HepG2 (cell line): ENCODE results near the gene PDZD7. TPM values are rescaled to one million over a fixed set of nuclear protein-coding genes. Genes with fewer than 3 reads are reported as not detected.
A peak's percentile ranks its signal among the peaks of the same experiment; 100 is the strongest.

Source experiments
- AKNA ChIP-seq: sonication (generic); formaldehyde crosslinking; IDR thresholded peaks from 2 replicates; pipeline ENCODE4 v1.4.0; 2020; ENCODE audit warnings: missing genetic modification reagents, borderline replicate concordance
- CAMTA2 ChIP-seq: sonication (generic); formaldehyde crosslinking; IDR thresholded peaks from 2 replicates; pipeline ENCODE4 v1.4.0; 2020; ENCODE audit warnings: mild to moderate bottlenecking, missing genetic modification reagents, borderline replicate concordance
- ELF3 ChIP-seq: IDR thresholded peaks from 2 replicates; pipeline ENCODE4 v1.6.1; 2016; ENCODE audit warnings: missing genetic modification reagents, missing compliant biosample characterization
- KDM2A ChIP-seq: sonication (generic); formaldehyde crosslinking; IDR thresholded peaks from 2 replicates; pipeline ENCODE4 v1.4.0; 2020; ENCODE audit warnings: low read depth, missing genetic modification reagents, borderline replicate concordance
- NBN ChIP-seq: fragments of 450-650 bp; conservative IDR thresholded peaks from 2 replicates; pipeline ENCODE4 v1.6.1; 2017
- PAWR ChIP-seq: sonication (generic); formaldehyde crosslinking; IDR thresholded peaks from 2 replicates; pipeline ENCODE4 v1.4.0; 2020; ENCODE audit warnings: missing genetic modification reagents, mild to moderate bottlenecking, borderline replicate concordance
- TFE3 ChIP-seq: IDR thresholded peaks from 2 replicates; pipeline ENCODE4 v1.6.1; 2016
- THAP9 ChIP-seq: sonication (generic); formaldehyde crosslinking; IDR thresholded peaks from 2 replicates; pipeline ENCODE4; 2020; ENCODE audit warnings: missing genetic modification reagents, mild to moderate bottlenecking, borderline replicate concordance
- UBTF ChIP-seq: sonication (generic); formaldehyde crosslinking; IDR thresholded peaks from 2 replicates; pipeline ENCODE4 v1.4.0; 2020; ENCODE audit warnings: mild to moderate bottlenecking, missing genetic modification reagents
- ZNF143 ChIP-seq: sonication (generic); formaldehyde crosslinking; IDR thresholded peaks from 2 replicates; pipeline ENCODE4 v1.4.0; 2020; ENCODE audit warnings: missing genetic modification reagents
- ZNF17 ChIP-seq: sonication (generic); formaldehyde crosslinking; IDR thresholded peaks from 2 replicates; pipeline ENCODE4 v1.5.0; 2020; ENCODE audit warnings: mild to moderate bottlenecking, missing genetic modification reagents
- ZNF367 ChIP-seq: sonication (generic); formaldehyde crosslinking; IDR thresholded peaks from 2 replicates; pipeline ENCODE4 v1.4.0; 2020; ENCODE audit warnings: missing genetic modification reagents, borderline replicate concordance
- ZNF563 ChIP-seq: sonication (generic); formaldehyde crosslinking; IDR thresholded peaks from 2 replicates; pipeline ENCODE4 v1.8.0; 2022; ENCODE audit warnings: mild to moderate bottlenecking, moderate library complexity, missing genetic modification reagents
- ZNF616 ChIP-seq: sonication (generic); formaldehyde crosslinking; IDR thresholded peaks from 2 replicates; pipeline ENCODE4 v1.5.0; 2020; ENCODE audit warnings: low read depth, mild to moderate bottlenecking, missing genetic modification reagents
- ZNF776 ChIP-seq: sonication (generic); formaldehyde crosslinking; IDR thresholded peaks from 2 replicates; pipeline ENCODE4 v1.4.0; 2020; ENCODE audit warnings: mild to moderate bottlenecking, missing genetic modification reagents
- polyA plus RNA-seq, 8 experiments: library from polyadenylated mRNA; depleted of rRNA in 3 of 8; stranded (reverse) in 7 of 8; unstranded in 1 of 8; fragments of >200 nt; fragmentation: Illumina TruSeq in 4 of 8; extraction: Trizol in 4 of 8; gene quantifications; 2 replicates each; pipeline versions ENCODE4 v1.2.1 to v1.2.3, GENCODE V29; 2011 to 2016; ENCODE audit warnings: low read depth in 4 of 8, missing spikeins in 1 of 8, mixed read lengths in 1 of 8; ENCODE audit not compliant: insufficient read depth in 1 of 8
- total RNA-seq, 5 experiments: library from RNA; depleted of rRNA; stranded (reverse); fragments of >200 nt; fragmentation: Illumina TruSeq; extraction: Trizol; gene quantifications; 2 replicates each; pipeline ENCODE4 v1.2.3, GENCODE V29; 2016; ENCODE audit warnings: low read depth in 1 of 5

PDZD7 gene
- total and polyA plus RNA-seq, 2 of the 13 experiments (the other 11 are each of a cell fraction or from before 2014, with no cell fraction given): 0.58 to 0.73 TPM

- TF ChIP-seq KDM2A (CRISPR knock-in tag) (peak; percentile 72), ZNF367 (CRISPR knock-in tag) (no peak), CAMTA2 (no peak), THAP9 (CRISPR knock-in tag) (peak; percentile 70; the same call in 1 of the 2 replicates), PAWR (no peak), ZNF776 (CRISPR knock-in tag) (no peak), ZNF17 (CRISPR knock-in tag) (no peak), ZNF143 (CRISPR knock-in tag) (no peak), UBTF (no peak), ZNF616 (CRISPR knock-in tag) (no peak), AKNA (CRISPR knock-in tag) (no peak), TFE3 (CRISPR knock-in tag) (no peak), ZNF563 (CRISPR knock-in tag) (no peak), ELF3 (CRISPR knock-in tag) (peak; percentile 81), NBN (no peak)
Measured at GRCh38 chr10:101042667-101043362, 11.9 kb upstream of the PDZD7 start (continued).
